Measurements from ENCODE around the gene MGLL.
"Not testable (repeated sequence)": the region's sequence is repeated elsewhere in the genome, so short reads cannot be mapped to it uniquely, and the experiment has no call there.

The MGLL gene

GRCh38 chr3:127655641-127656040 is 166.7 kb downstream of the MGLL start:
- TF ChIP-seq POLR2AphosphoS5 (IDR thresholded peaks at IDR 0.05; ENCODE audit: borderline replicate concordance, low read depth, low read length) (no peak), EZH2 (IDR thresholded peaks at IDR 0.05) (no peak), FOXP2 (optimal IDR thresholded peaks at IDR 0.05; ENCODE audit: control extremely low read depth, extremely low read length, insufficient read depth) (no peak)
- DNase-seq (ENCODE audit: low read depth, low spot score): no peak
- Histone ChIP-seq H3K36me3 (ENCODE audit: insufficient read depth, low read length) (peaks cover under 1% of the 10 kb centered on the region; the same call in 1 of the 2 replicates), H3K9me3 (ENCODE audit: low read depth, low read length) (no peaks in the 10 kb centered on the region), H3K4me3 (no peak overlapping the region), H3K27ac (no peak overlapping the region), H3K9ac (ENCODE audit: insufficient read length) (no peak overlapping the region)

GRCh38 chr3:127654993-127655392 is 167.3 kb downstream of the MGLL start:
- H3K9ac ChIP-seq (ENCODE audit: insufficient read length); H3K27ac ChIP-seq; H3K9me3 ChIP-seq (ENCODE audit: low read depth, low read length); DNase-seq (ENCODE audit: low read depth, low spot score); H3K4me3 ChIP-seq; H3K36me3 ChIP-seq (ENCODE audit: insufficient read depth, low read length): not testable (repeated sequence)

GRCh38 chr3:127654374-127654773 is 167.9 kb downstream of the MGLL start:
- Histone ChIP-seq H3K9me3 (ENCODE audit: low read depth, low read length) (no peaks in the 10 kb centered on the region), H3K9ac (ENCODE audit: insufficient read length) (no peak overlapping the region), H3K27ac (no peak overlapping the region), H3K36me3 (ENCODE audit: insufficient read depth, low read length) (no peaks in the 10 kb centered on the region; the same call in 1 of the 2 replicates), H3K4me3 (no peak overlapping the region)
- DNase-seq (ENCODE audit: low read depth, low spot score): no peak
- TF ChIP-seq EZH2 (IDR thresholded peaks at IDR 0.05) (no peak), FOXP2 (optimal IDR thresholded peaks at IDR 0.05; ENCODE audit: control extremely low read depth, extremely low read length, insufficient read depth) (no peak), POLR2AphosphoS5 (IDR thresholded peaks at IDR 0.05; ENCODE audit: borderline replicate concordance, low read depth, low read length) (no peak)

- DNase-seq (ENCODE audit: low read depth, low spot score): peak; percentile 22
- H3K9ac ChIP-seq (ENCODE audit: insufficient read length): no peak overlapping the region
- no peak overlapping the region for H3K4me3 ChIP-seq
- no peak overlapping the region for H3K27ac ChIP-seq
- H3K36me3 ChIP-seq (ENCODE audit: insufficient read depth, low read length): no peaks in the 10 kb centered on the region; the same call in 1 of the 2 replicates
- TF ChIP-seq EZH2 (IDR thresholded peaks at IDR 0.05) (no peak), POLR2AphosphoS5 (IDR thresholded peaks at IDR 0.05; ENCODE audit: borderline replicate concordance, low read depth, low read length) (no peak), FOXP2 (optimal IDR thresholded peaks at IDR 0.05; ENCODE audit: control extremely low read depth, extremely low read length, insufficient read depth) (no peak)
- no peaks in the 10 kb centered on the region for H3K9me3 ChIP-seq (ENCODE audit: low read depth, low read length)
Observed at GRCh38 chr3:127652246-127652995, 169.9 kb downstream of the MGLL start.

- no peak overlapping the region for H3K27ac ChIP-seq
Observed at GRCh38 chr3:127651516-127652172, 170.7 kb downstream of the MGLL start.

GRCh38 chr3:127650236-127650635 is 172.1 kb downstream of the MGLL start:
- no peak overlapping the region for H3K4me3 ChIP-seq
- no peak for TF ChIP-seq POLR2AphosphoS5 (IDR thresholded peaks at IDR 0.05; ENCODE audit: borderline replicate concordance, low read depth, low read length)
- TF ChIP-seq FOXP2 (optimal IDR thresholded peaks at IDR 0.05; ENCODE audit: control extremely low read depth, extremely low read length, insufficient read depth): no peak
- no peak for TF ChIP-seq EZH2 (IDR thresholded peaks at IDR 0.05)
- H3K36me3 ChIP-seq (ENCODE audit: insufficient read depth, low read length): peaks cover 12% of the 10 kb centered on the region
- H3K9ac ChIP-seq (ENCODE audit: insufficient read length): no peak overlapping the region
- no peak overlapping the region for H3K27ac ChIP-seq
- no peak for DNase-seq (ENCODE audit: low read depth, low spot score)
- no peaks in the 10 kb centered on the region for H3K9me3 ChIP-seq (ENCODE audit: low read depth, low read length)

More at GRCh38 chr3:127651516-127652172, 170.7 kb downstream of the MGLL start:
- Histone ChIP-seq H3K36me3 (ENCODE audit: insufficient read depth, low read length) (peaks cover 1% of the 10 kb centered on the region; the same call in 1 of the 2 replicates), H3K9ac (ENCODE audit: insufficient read length) (no peak overlapping the region), H3K4me3 (no peak overlapping the region), H3K9me3 (ENCODE audit: low read depth, low read length) (no peaks in the 10 kb centered on the region)
- TF ChIP-seq POLR2AphosphoS5 (IDR thresholded peaks at IDR 0.05; ENCODE audit: borderline replicate concordance, low read depth, low read length) (no peak), FOXP2 (optimal IDR thresholded peaks at IDR 0.05; ENCODE audit: control extremely low read depth, extremely low read length, insufficient read depth) (no peak), EZH2 (IDR thresholded peaks at IDR 0.05) (no peak)
- DNase-seq (ENCODE audit: low read depth, low spot score): no peak

GRCh38 chr3:127647845-127648204 is 174.5 kb downstream of the MGLL start:
- H3K36me3 ChIP-seq (ENCODE audit: insufficient read depth, low read length): peaks cover 28% of the 10 kb centered on the region
- no peak for DNase-seq (ENCODE audit: low read depth, low spot score)
- no peak for TF ChIP-seq POLR2AphosphoS5 (IDR thresholded peaks at IDR 0.05; ENCODE audit: borderline replicate concordance, low read depth, low read length)
- TF ChIP-seq FOXP2 (optimal IDR thresholded peaks at IDR 0.05; ENCODE audit: control extremely low read depth, extremely low read length, insufficient read depth): no peak
- TF ChIP-seq EZH2 (IDR thresholded peaks at IDR 0.05): no peak
- no peak overlapping the region for H3K9ac ChIP-seq (ENCODE audit: insufficient read length)
- no peaks in the 10 kb centered on the region for H3K9me3 ChIP-seq (ENCODE audit: low read depth, low read length)
- H3K27ac ChIP-seq: no peak overlapping the region
- no peak overlapping the region for H3K4me3 ChIP-seq

- DNase-seq (ENCODE audit: low read depth, low spot score): no peak
- Histone ChIP-seq H3K9me3 (ENCODE audit: low read depth, low read length) (no peaks in the 10 kb centered on the region), H3K4me3 (no peak overlapping the region), H3K36me3 (ENCODE audit: insufficient read depth, low read length) (peaks cover 30% of the 10 kb centered on the region), H3K9ac (ENCODE audit: insufficient read length) (no peak overlapping the region), H3K27ac (no peak overlapping the region)
- no peak for TF ChIP-seq FOXP2 (optimal IDR thresholded peaks at IDR 0.05; ENCODE audit: control extremely low read depth, extremely low read length, insufficient read depth)
- no peak for TF ChIP-seq EZH2 (IDR thresholded peaks at IDR 0.05)
- no peak for TF ChIP-seq POLR2AphosphoS5 (IDR thresholded peaks at IDR 0.05; ENCODE audit: borderline replicate concordance, low read depth, low read length)
Observed at GRCh38 chr3:127647166-127647844, 175.0 kb downstream of the MGLL start.

Measured in SK-N-MC (cell line).